GM10847 (cell line): Measurements from ENCODE around the gene SLC16A5.

Experiments used
- POLR2A ChIP-seq: IDR thresholded peaks from 2 replicates; pipeline ENCODE4 v1.6.1; 2011; ENCODE audit not compliant: insufficient read length; ENCODE audit errors: extremely low read depth

The SLC16A5 gene

DNA sequence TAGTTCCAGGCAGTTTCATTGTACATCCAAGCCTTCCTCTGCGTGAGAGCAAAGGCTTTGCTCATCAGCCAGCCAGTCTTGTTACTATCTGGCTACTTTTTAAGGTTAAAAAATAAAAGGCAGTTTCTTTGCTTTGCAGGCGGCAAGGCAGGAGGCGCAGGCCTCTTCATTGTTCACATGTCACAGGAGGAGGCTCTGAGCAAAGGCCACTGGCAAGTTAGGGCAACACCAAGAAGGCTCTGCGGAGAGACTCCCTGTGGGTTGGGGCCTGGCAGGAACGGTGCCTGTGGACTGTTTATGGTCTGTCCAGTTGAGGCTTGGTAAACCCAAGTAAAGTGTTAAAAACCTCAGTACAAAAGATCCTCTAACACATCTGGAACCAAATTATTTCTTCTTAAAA, 47.7 kb downstream of the SLC16A5 start:
- no peak for TF ChIP-seq POLR2A

DNA sequence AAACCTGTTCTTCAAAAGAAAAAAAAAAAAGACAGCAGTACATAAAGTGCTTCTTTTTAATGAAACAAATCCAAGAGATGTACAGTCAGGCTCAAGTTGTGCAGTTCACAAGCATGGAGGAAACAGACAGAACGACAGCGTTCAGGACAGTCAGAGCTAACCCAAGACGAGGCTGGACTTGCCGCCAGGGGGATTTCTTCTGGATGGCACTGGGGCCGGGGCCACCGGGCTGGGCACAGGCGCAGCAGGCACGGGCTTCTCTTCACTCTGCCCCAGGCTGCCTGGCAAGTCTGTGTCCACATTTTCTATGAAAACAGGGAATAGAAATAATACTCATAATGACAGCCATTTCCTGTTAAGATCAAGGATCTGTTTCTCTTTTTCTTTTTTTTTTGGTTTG, 48.2 kb downstream of the SLC16A5 start:
- TF ChIP-seq POLR2A: no peak

DNA sequence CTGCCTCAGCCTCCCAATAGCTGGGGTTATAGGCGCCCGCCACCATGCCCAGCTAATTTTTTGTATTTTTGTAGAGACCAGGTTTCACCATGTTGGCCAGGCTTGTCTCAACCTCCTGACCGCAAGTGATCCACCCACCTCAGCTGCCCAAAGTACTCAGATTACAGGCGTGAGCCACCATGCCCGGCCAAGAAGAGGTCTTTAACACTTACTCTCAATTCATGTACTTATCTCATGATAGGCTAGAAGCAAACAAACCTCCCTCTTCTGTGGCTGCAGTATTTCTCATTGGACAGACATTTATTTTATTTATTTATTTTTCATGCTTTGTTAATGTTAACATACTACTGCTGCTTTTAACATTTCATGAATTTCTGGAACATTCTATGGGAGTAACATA, 50.8 kb downstream of the SLC16A5 start:
- no peak for TF ChIP-seq POLR2A

DNA sequence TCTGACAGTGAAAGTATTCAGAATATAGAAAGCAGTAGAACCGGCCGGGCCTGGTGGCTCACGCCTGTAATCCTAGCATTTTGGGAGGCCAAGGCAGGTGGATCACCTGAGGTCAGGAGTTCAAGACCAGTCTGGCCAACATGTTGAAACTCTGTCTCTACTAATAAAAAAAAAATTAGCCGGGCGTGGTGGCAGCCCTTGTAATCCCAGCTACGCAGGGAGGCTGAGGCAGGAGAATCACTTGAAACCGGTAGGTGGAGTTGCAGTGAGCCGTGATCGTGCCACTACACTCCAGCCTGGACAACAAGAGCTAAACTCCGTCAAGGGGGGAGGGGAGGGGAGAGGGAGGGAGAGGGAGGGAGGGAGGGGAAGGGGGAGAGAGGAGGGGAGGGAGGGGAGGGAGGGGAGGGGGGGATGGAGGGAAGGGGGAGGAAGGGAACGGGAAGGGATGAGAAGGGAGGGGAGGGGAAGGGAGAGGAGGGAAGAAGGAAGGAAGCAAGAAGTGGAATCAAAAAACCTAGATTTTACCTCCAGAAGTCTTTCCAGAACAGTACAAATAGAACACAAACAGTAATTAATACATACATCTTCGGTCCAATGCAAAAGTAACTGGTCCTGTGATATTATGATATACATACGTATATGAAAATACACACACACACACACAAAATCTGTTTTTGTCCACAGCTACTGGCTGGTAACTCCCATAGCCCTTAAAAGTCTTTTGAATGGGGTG, 54.6 kb downstream of the SLC16A5 start:
- TF ChIP-seq POLR2A: no peak

DNA sequence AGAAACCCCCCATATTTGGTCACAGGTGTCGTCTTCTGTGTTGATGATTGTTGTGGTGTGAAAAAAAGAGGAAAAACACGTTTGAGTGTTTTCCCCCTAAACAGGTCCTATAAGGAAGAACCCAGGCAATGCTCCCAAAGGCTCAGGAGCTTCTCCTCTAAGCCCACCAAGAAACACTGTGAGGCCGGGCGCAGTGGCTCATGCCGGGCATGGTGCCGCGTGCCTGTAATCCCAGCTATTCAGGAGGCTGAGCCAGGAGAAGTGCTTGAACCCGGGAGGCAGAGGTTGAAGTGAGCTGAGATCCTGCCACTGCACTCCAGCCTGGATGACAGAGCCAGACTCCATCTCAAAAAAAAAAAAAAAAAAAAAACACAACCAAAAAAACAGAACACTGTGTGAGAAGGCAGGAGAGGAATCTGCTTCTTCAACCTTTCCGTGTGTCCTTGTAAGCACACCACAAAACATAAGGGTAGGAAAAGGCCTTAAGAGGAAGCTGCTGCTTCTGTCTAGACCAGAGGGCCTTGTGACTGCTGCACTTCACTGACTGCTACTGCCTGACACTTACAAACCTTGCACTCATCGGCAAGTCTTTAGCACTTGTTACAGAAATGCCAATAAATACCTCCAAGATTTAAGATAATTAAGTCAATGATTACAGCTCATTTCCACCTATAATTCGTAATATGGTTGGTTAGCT, 57.2 kb downstream of the SLC16A5 start:
- TF ChIP-seq POLR2A: no peak

DNA sequence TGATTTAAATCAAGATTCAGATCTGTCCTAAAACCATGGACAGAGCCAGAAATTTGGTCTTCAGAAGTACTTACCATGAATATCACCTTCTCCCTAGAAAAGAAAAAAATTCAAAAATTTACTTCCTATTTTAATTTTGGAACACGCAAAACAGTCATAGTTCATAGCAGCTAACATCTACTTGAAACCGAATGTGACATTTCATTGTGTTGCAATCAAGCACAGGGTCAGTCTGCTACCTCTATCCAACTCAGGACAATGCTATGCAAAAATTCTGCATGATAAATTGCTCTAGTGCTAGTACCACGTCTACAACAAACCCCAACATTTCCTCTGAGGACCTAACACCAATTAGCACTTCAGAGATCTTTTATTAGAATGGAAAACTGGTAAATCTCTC, 58.8 kb downstream of the SLC16A5 start:
- no peak for TF ChIP-seq POLR2A

DNA sequence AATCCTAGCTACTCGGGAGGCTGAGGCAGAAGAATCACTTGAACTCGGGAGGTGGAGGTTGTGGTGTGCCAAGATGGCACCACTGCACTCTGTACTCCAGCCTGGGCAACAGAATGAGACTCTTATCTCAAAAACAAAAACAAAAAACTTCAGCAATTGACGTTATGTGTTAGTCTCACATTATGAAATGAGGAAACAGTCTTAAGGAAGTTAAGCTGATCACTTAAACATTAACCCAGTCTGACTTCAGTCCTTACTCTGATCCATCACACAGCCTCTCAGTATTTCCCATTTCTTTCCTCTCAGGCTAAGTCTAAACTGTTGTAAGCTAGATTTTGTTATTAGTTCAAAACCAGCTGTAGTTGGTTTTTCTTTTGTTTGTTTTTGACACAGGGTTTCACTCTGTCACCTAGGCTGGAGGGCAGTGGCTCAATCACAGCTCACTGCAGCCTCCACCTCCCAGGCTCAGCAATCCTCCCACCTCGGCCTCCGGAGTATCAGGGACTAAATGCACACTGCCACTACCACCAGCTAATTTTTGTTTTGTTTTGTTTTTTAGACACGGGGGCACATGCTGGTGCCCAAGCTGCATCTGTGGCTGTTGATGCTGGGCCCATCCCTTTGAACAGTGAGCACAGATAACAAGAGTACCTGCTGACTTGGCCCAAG, 60.3 kb downstream of the SLC16A5 start:
- no peak for TF ChIP-seq POLR2A

DNA sequence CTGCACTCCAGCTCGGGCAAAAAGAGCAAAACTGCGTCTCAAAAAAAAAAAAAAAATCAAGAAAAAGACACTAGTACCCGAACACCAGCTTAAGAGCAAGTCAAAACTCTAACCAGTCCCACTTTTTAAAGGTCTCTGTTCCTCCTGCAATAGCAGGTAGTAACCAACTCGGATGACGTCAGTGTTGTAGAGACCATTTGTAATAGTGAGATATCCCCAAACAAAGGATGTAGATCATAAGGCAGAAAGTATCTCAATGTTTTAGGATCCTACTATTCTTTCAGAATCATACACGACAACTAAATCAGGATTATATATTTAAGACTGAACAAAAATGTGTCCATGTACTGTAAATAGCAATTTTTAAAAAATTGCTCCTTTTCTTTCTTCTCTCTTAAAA, 64.2 kb downstream of the SLC16A5 start:
- no peak for TF ChIP-seq POLR2A

DNA sequence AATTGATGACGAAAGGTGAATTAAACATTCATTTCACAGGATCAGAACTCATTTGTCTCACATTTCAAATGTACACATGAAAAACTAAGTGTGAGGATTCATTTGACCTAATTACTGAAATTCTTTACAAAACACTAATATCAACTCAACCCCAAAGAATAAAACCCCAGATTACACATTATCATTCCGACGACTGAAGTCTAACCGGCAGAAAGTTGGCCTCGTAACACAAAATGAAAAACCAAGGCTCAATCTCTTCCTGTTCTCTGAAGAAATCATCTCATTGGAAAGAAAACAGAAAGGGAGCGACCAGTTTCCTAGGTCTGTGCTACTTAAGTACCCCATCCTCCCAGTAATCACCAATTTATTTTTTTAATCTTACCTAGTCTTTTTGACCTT, 64.8 kb downstream of the SLC16A5 start:
- no peak for TF ChIP-seq POLR2A

DNA sequence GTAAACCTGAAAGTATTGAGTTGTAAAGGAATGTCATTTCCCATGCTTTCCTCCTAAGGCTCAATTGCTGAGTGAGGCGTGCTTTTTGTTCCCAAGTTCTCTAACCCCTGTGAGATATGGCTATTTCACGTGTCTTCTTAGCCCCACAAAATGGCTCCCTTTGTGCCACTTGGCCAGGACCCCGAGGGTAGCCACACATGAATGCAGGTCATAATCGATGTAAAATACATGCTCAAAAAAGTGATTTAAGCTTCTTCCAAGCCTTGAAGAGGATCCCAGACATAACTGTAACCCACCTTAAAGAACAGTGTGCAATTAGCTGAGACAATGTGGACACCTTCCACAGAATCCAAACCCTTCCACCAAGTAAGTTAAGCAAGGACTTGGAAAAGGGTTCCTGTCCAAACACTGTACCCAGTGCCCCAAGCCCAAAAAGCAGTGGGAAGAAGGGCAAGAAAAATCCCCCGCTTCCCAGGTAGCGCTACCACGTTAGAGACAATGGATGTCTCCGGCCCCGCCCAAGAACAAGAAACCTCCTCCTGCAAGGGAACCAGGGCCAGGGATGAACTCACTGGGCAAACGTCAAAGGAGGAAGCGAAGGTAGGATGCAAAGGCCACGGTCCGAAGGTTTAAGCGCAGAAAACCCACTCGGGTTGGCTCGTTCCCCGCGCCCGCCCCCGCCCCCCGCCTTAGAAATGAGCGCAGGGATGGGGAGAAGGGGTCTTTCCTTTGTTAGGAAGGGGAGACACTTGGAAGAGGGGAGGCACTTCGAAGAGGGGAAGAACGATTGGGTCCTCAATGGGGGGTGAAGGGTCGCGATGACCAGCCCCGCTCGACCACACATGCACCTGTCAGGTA, 65.4 kb downstream of the SLC16A5 start:
- TF ChIP-seq POLR2A: no peak

DNA sequence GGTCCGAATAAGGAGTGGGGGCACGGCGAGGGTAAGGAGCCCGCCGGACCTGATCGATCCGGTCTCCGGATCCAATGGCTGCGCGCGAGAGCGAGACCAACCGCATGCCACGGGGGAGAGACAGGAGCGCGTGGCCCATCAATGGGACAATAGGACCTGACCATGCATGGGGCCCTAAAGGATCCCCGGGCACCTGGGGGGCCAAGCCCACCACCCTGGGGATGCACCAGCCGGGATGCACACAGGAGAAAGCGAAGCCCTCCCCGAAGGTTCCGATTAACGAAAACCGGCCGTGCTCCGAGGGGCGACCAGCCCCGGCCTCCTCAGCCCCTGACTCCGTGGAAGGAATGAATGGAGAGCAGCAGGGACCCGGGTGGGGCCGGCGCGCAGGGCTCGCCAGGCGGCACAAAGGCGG, 66.0 kb downstream of the SLC16A5 start:
- no peak for TF ChIP-seq POLR2A

DNA sequence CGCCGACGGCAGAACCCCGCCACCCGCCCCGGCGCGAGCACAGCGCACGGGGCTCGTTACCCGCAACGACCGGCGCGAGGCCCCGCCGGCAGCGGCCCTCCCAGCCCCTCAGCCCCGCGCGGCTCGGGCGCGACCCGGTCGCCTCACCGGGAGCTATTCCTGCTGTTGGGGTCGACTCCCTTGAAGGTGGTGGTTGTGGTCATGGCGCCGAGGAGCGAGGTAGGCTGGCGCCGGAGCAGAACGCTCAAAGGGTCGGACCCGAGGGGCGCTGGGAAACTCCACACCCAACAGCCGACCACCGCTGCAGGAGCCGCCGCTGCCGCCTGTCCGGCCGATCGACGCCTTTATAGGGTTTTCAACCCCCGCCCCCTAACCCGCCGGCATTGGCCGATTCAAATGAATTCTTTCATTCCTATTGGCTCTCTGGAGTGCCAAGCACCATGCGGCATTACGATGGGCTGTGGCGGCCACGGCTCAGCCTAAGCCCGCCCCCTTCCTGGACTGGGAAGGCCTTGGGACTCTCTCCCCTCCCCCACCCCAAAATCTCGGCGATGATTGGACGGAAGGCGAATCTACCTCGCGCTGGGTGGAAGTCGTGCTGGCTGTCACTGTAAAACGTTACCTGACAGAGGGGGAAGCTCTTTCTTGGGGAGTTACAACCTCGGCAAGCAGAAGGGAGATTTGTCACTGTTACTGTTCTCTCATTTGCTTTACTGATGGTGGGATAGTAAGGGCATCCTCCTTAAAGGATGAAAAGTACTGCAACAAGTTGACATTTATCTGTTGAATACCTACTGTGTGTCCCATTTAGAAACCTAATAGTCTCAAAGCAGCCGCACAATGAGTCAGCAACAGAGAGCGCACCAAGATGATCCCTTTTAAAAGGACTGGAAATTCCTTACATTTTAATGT, 66.7 kb downstream of the SLC16A5 start, which contains the start of gene JPT1:
Gene JPT1, minus strand, starts transcription at position 318 of the 912 bp plus-strand sequence. Its CDS starts 115 bp downstream, at position 203.
- TF ChIP-seq POLR2A: peak; percentile 100

DNA sequence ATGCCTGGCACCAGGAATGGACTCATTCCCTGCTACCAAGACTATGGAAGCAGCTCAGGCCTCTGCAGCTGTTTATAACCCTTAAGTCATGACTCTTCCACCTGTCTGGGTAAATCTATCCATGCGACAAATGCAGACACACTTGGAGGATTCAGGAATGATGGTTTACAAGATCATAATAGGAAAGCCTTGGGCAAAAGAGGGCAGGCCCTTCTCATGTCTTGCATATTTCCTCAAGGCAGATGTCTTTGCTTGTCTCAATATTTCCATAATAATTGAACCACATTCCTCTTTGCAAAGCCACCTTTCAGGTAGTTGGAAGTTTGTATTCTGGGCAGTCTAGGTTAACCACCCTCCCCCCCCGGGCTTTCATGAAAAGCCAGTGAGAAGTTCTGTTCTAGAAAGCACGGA, 67.4 kb downstream of the SLC16A5 start:
- TF ChIP-seq POLR2A: no peak
